K562 (cell line): ENCODE data around the gene URM1. TPM values are rescaled to one million over a fixed set of nuclear protein-coding genes. Genes with fewer than 3 reads are reported as not detected.
A peak's percentile ranks its signal among the peaks of the same experiment; 100 is the strongest.

Source experiments
- ATAC-seq: fragments of 200-7000 bp; cut with Tn5 transposase; 3 replicates; pipeline ENCODE4 v1.9.1; 2020; ENCODE audit warnings: moderate library complexity
- BruUV-seq: library from RNA; stranded (reverse); fragments of 400-500 nt; replicated peaks from 2 replicates; lab custom pipeline; 2021; lab: Mats Ljungman, UMichigan
- CTCF ChIA-PET: fragments of 300-600 bp; formaldehyde crosslinking; extraction: SDS; loops from one replicate; lab custom pipeline; 2021; ENCODE audit warnings: low intra/inter-chr PET ratio; lab: Yijun Ruan, JAX
- POLR2A ChIA-PET: fragments of 300-600, 350-650 bp; sonication (Branson Sonifier 250); formaldehyde crosslinking; extraction: SDS; loops from one replicate; lab custom pipeline; 2021; ENCODE audit warnings: antibody characterized with exemption, inconsistent platforms; lab: Yijun Ruan, JAX
- DNase-seq, 4 experiments: peaks; one replicate each; pipeline versions ENCODE4 v3.0.0 to v3.0.0-alpha.2; 2011 to 2018; ENCODE audit warnings: low spot score in 3 of 4, mixed read lengths in 3 of 4; ENCODE audit errors: extremely low read depth in 1 of 4
- FAIRE-seq: peaks from 2 replicates; lab custom pipeline; 2011; peaks lifted over from hg19 to GRCh38; lab: Jason Lieb, UNC
- H2AFZ ChIP-seq: 2 replicates; pipeline ENCODE4 v1.6.0; 2011; ENCODE audit warnings: low read depth, low read length, control low read depth, inconsistent platforms
- H3K27ac ChIP-seq: fragments of 200-600 bp; 3 replicates; pipeline ENCODE4 v1.8.0; 2011; ENCODE audit warnings: low read depth, mild to moderate bottlenecking, control low read depth, inconsistent platforms, low read length, moderate library complexity, mixed read lengths; ENCODE audit errors: extremely low read depth
- H3K27me3 ChIP-seq, 2 experiments: fragments of 300-600 bp in 1 of 2; 2 replicates in 1 of 2; 3 replicates in 1 of 2; pipeline versions ENCODE4 v1.6.0 to v1.8.0; 2011; ENCODE audit warnings: inconsistent platforms in 2 of 2, low read length in 2 of 2, mild to moderate bottlenecking in 1 of 2, mixed read lengths in 1 of 2, moderate library complexity in 1 of 2; ENCODE audit not compliant: control insufficient read depth in 2 of 2, insufficient read depth in 2 of 2
- H3K36me3 ChIP-seq: fragments of 300-600 bp; 3 replicates; pipeline ENCODE4 v1.8.0; 2011; ENCODE audit warnings: mild to moderate bottlenecking, low read length, inconsistent platforms; ENCODE audit not compliant: control insufficient read depth, insufficient read depth
- H3K4me1 ChIP-seq, 2 experiments: fragments of 200-600 bp in 1 of 2; replicated peaks in 1 of 2; 2 replicates in 1 of 2; 3 replicates in 1 of 2; pipeline versions ENCODE4 v1.5.1 to v1.8.0; 2011; ENCODE audit warnings: inconsistent platforms in 2 of 2, low read length in 2 of 2, mild to moderate bottlenecking in 1 of 2, mixed read lengths in 1 of 2, moderate library complexity in 1 of 2; ENCODE audit not compliant: control insufficient read depth in 2 of 2, insufficient read depth in 2 of 2
- H3K4me2 ChIP-seq: 2 replicates; pipeline ENCODE4 v1.6.1; 2011; ENCODE audit warnings: low read length, control low read depth, inconsistent platforms, mixed read lengths; ENCODE audit not compliant: insufficient read depth
- H3K4me3 ChIP-seq: fragments of 200-600 bp; sonication (generic), shearing (Covaris generic); 2 replicates; pipeline ENCODE4 v1.5.1; 2016; ENCODE audit warnings: control low read depth, inconsistent platforms
- H3K79me2 ChIP-seq: fragments of 200-600 bp; 3 replicates; pipeline ENCODE4 v1.8.0; 2011; ENCODE audit warnings: low read length, inconsistent platforms; ENCODE audit not compliant: control insufficient read depth, insufficient read depth
- H3K9ac ChIP-seq, 2 experiments: 2 replicates each; pipeline versions ENCODE4 v1.6.0 to v1.6.1; 2011; ENCODE audit warnings: low read depth in 2 of 2, low read length in 2 of 2, control low read depth in 1 of 2, inconsistent platforms in 1 of 2, mild to moderate bottlenecking in 1 of 2, mixed read lengths in 1 of 2; ENCODE audit not compliant: insufficient read depth in 1 of 2
- H3K9me1 ChIP-seq: one replicate; pipeline ENCODE4 v1.6.0; 2011; ENCODE audit warnings: inconsistent platforms, mild to moderate bottlenecking, low read length, moderate library complexity; ENCODE audit not compliant: control insufficient read depth, insufficient read depth
- H3K9me3 ChIP-seq: replicated peaks from 2 replicates; pipeline ENCODE4 v1.5.1; 2011; ENCODE audit warnings: low read depth, low read length, inconsistent platforms; ENCODE audit not compliant: control insufficient read depth, insufficient read depth
- H4K20me1 ChIP-seq: replicated peaks from 2 replicates; pipeline ENCODE4 v1.6.1; 2011; ENCODE audit warnings: low read length, inconsistent platforms, mixed read lengths; ENCODE audit not compliant: control insufficient read depth, insufficient read depth
- ATF1 ChIP-seq, 2 experiments: fragments of 450-650 bp in 1 of 2; IDR thresholded peaks; 2 replicates each; pipeline ENCODE4 v1.6.1; 2016; ENCODE audit warnings: missing compliant biosample characterization in 1 of 2, missing genetic modification characterization in 1 of 2
- CCNT2 ChIP-seq: IDR thresholded peaks from 2 replicates; pipeline ENCODE4 v1.6.1; 2011; ENCODE audit warnings: borderline replicate concordance, low read depth, mild to moderate bottlenecking, moderate library complexity, mixed read lengths, low read length; ENCODE audit not compliant: insufficient read length; ENCODE audit errors: extremely low read depth
- EHMT2 ChIP-seq: fragments of 450-650 bp; IDR thresholded peaks from 2 replicates; pipeline ENCODE4 v1.6.1; 2018; ENCODE audit warnings: antibody characterized with exemption
- GTF2A2 ChIP-seq: IDR thresholded peaks from 2 replicates; pipeline ENCODE4 v1.6.1; 2016; ENCODE audit warnings: mild to moderate bottlenecking, missing genetic modification characterization, missing compliant biosample characterization
- HDAC2 ChIP-seq: fragments of 450-650 bp; IDR thresholded peaks from 2 replicates; pipeline ENCODE4 v1.6.1; 2016; ENCODE audit warnings: mild to moderate bottlenecking
- HEY1 ChIP-seq: fragments of 250-450 bp; sonication (Bioruptor Pico); IDR thresholded peaks from 2 replicates; pipeline ENCODE4 v1.5.0; 2020; ENCODE audit warnings: mild to moderate bottlenecking, moderate library complexity, borderline replicate concordance
- MCM5 ChIP-seq: fragments of 450-650 bp; IDR thresholded peaks from 2 replicates; pipeline ENCODE4 v1.6.1; 2016; ENCODE audit warnings: low read depth
- NFE2L1 ChIP-seq: fragments of 450-650 bp; IDR thresholded peaks from 2 replicates; pipeline ENCODE4 v1.6.1; 2016; ENCODE audit warnings: missing genetic modification characterization, low read depth, mild to moderate bottlenecking, missing compliant biosample characterization, moderate library complexity, borderline replicate concordance
- NFYB ChIP-seq: IDR thresholded peaks from 2 replicates; pipeline ENCODE4 v1.6.1; 2011; ENCODE audit warnings: mild to moderate bottlenecking, moderate library complexity; ENCODE audit not compliant: insufficient read length; ENCODE audit errors: extremely low read depth
- PCBP1 ChIP-seq: fragments of 200-400 bp; formaldehyde crosslinking; IDR thresholded peaks from 2 replicates; pipeline ENCODE4 v1.6.1; 2018; ENCODE audit warnings: mild to moderate bottlenecking, low read depth, low read length; ENCODE audit not compliant: poor library complexity, severe bottlenecking
- PHF20 ChIP-seq: fragments of 450-650 bp; IDR thresholded peaks from 2 replicates; pipeline ENCODE4 v1.6.1; 2018; ENCODE audit not compliant: partially characterized antibody
- STAT6 ChIP-seq: sonication (generic); formaldehyde crosslinking; IDR thresholded peaks from 2 replicates; pipeline ENCODE4 v1.8.1; 2023; ENCODE audit warnings: mild to moderate bottlenecking, missing genetic modification reagents
- TBL1XR1 ChIP-seq, 2 experiments: IDR thresholded peaks; 2 replicates each; pipeline ENCODE4 v1.6.1; 2012; ENCODE audit warnings: improper control_type of control experiment in 2 of 2, low read length in 2 of 2, mild to moderate bottlenecking in 1 of 2
- WGBS: fragments of 100-300 bp; shearing (Covaris generic); methylation state at CpG from one replicate; pipeline ENCODE4 v1.1.6; 2016; ENCODE audit warnings: low coverage, mixed read lengths; ENCODE audit not compliant: insufficient coverage; ENCODE audit errors: missing lambda C conversion rate; 5-methylcytosine and 5-hydroxymethylcytosine counted together
- in situ Hi-C: fragments of 300-500 bp; cut with MboI; formaldehyde crosslinking; loops from 4 replicates; pipeline ENCODE4 v1.15.0; 2018; ENCODE audit warnings: inconsistent platforms, mixed read lengths
- intact Hi-C: fragments of 100-400 bp; cut with micrococcal nuclease; formaldehyde crosslinking; loops from 2 replicates; pipeline ENCODE4 v1.14.2; 2022
- polyA plus RNA-seq, 8 experiments: library from polyadenylated mRNA; depleted of rRNA in 4 of 8; stranded (reverse) in 5 of 8; unstranded in 3 of 8; fragments of >200 nt; fragmentation: Nextera tagmentation in 2 of 8; fragmentation: Illumina TruSeq in 1 of 8; extraction: Ambion mirVana in 2 of 8; extraction: Trizol in 1 of 8; gene quantifications; 2 replicates each; pipeline versions ENCODE4 v1.2.1 to v1.2.3, GENCODE V29; 2011 to 2014; ENCODE audit warnings: inconsistent platforms in 1 of 8, missing spikeins in 1 of 8
- total RNA-seq, 7 experiments: library from RNA; depleted of rRNA in 6 of 7; stranded (reverse); fragments of >200 nt in 6 of 7; fragmentation: Illumina TruSeq in 2 of 7; extraction: Trizol in 2 of 7; gene quantifications; 2 replicates each; pipeline versions ENCODE4 v1.2.1 to v1.2.3, GENCODE V29; 2011 to 2021; ENCODE audit warnings: low replicate concordance in 1 of 7
- TF ChIP-seq, protein P1 (sequence below): fragments of 450-650 bp; IDR thresholded peaks from 2 replicates; pipeline ENCODE4 v1.6.1; 2017; ENCODE audit warnings: antibody characterized with exemption
- TF ChIP-seq, protein P2 (sequence below): fragments of 450-650 bp; IDR thresholded peaks from 2 replicates; pipeline ENCODE4 v1.6.1; 2017; ENCODE audit warnings: mild to moderate bottlenecking, moderate library complexity

The URM1 gene
- total and polyA plus RNA-seq, 9 of the 15 experiments (the other 6 are each of a cell fraction or from before 2014, with no cell fraction given): 10.1 to 88.9 (median 53.3) TPM

DNA sequence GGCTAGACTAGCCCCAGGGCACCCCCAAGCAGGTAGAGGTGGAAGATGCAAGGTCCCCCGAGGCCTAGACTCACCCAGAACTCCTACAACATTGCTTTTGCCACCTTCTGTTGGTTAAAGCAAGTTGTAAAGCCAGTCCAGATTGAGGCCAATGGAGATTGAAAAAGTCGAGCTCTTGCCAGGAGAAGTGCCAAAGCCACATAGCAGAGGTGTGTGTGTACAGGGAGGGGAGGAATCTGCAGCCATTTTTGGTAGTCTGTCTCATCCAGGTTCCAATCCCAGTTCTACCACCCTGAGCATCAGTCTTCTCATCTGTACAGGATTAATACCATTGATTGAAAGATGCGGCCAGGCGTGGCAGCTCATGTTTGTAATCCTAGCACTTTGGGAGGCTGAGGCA, 12.3 kb upstream of the URM1 start (continued):
- no peak for TF ChIP-seq ATF1 (CRISPR knock-in tag; IDR thresholded peaks at IDR 0.05)
- no peak for TF ChIP-seq ATF1 (tag; IDR thresholded peaks at IDR 0.05)
- no peak for TF ChIP-seq CCNT2
- no peak for TF ChIP-seq NFYB
- TF ChIP-seq HEY1 (CRISPR knock-in tag): no peak
- no peak for TF ChIP-seq HDAC2
- no peak for TF ChIP-seq TBL1XR1 (IDR thresholded peaks at IDR 0.05; ENCODE audit: low read length in 2 of 2)
- TF ChIP-seq NFE2L1 (tag): no peak
- TF ChIP-seq PCBP1: no peak
- TF ChIP-seq, all 486 proteins: peak for 0

- in situ Hi-C loops: loop anchor here (25.0 kb wide), 1 partner anchor 599 kb away; no protein-coding TSS in a partner anchor
- TF ChIP-seq, protein P1, sequence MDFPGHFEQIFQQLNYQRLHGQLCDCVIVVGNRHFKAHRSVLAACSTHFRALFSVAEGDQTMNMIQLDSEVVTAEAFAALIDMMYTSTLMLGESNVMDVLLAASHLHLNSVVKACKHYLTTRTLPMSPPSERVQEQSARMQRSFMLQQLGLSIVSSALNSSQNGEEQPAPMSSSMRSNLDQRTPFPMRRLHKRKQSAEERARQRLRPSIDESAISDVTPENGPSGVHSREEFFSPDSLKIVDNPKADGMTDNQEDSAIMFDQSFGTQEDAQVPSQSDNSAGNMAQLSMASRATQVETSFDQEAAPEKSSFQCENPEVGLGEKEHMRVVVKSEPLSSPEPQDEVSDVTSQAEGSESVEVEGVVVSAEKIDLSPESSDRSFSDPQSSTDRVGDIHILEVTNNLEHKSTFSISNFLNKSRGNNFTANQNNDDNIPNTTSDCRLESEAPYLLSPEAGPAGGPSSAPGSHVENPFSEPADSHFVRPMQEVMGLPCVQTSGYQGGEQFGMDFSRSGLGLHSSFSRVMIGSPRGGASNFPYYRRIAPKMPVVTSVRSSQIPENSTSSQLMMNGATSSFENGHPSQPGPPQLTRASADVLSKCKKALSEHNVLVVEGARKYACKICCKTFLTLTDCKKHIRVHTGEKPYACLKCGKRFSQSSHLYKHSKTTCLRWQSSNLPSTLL: no peak
- TF ChIP-seq PHF20: no peak
- TF ChIP-seq GTF2A2 (tag): no peak
- TF ChIP-seq, protein P2, sequence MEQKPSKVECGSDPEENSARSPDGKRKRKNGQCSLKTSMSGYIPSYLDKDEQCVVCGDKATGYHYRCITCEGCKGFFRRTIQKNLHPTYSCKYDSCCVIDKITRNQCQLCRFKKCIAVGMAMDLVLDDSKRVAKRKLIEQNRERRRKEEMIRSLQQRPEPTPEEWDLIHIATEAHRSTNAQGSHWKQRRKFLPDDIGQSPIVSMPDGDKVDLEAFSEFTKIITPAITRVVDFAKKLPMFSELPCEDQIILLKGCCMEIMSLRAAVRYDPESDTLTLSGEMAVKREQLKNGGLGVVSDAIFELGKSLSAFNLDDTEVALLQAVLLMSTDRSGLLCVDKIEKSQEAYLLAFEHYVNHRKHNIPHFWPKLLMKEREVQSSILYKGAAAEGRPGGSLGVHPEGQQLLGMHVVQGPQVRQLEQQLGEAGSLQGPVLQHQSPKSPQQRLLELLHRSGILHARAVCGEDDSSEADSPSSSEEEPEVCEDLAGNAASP: no peak
- TF ChIP-seq EHMT2: no peak
- TF ChIP-seq STAT6 (CRISPR knock-in tag): no peak
- no peak for TF ChIP-seq NFYB
- TF ChIP-seq MCM5: no peak
Observed at GRCh38 chr9:128360826-128361225, 10.3 kb upstream of the URM1 start.

More at GRCh38 chr9:128360826-128361225, 10.3 kb upstream of the URM1 start:
- H3K79me2 ChIP-seq: no peaks in the 10 kb centered on the region
- H2AFZ ChIP-seq: no peak overlapping the region
- H4K20me1 ChIP-seq: no peaks in the 10 kb centered on the region
- FAIRE-seq (no peak), DNase-seq (peak; percentile 51 to 82 (median 66)), ATAC-seq (peak; percentile 3; the same call in 1 of the 3 replicates)
- no peak overlapping the region for H3K27ac ChIP-seq
- intact Hi-C loops: loop anchor here (10.0 kb wide), 1 partner anchor 194 kb away; the partner anchor contains the start of gene SPTAN1
- H3K9ac ChIP-seq: peak overlapping the region in 1 of 2 experiments; percentile 59; a peak in 1 of 4 replicates
- H3K9me3 ChIP-seq: no peaks in the 10 kb centered on the region
- H3K4me1 ChIP-seq: peaks cover 15 to 48% of the 10 kb centered on the region in 2 experiments; a peak in 4 of 5 replicates
- no peaks in the 10 kb centered on the region for H3K9me1 ChIP-seq
- BruUV-seq: no TSS peak
- 50% methylated on average over 1 of the region's 2 CpGs for WGBS
- no peak overlapping the region for H3K4me2 ChIP-seq
- H3K4me3 ChIP-seq: no peak overlapping the region
- no peaks in the 10 kb centered on the region for H3K27me3 ChIP-seq
- CTCF ChIA-PET: interaction anchor here (1.2 to 4.6 kb wide), 2 partner anchors 52 to 78 kb away, joined by 3 to 37 read pairs; no protein-coding TSS in a partner anchor
- POLR2A ChIA-PET: interaction anchor here (0.6 to 2.8 kb wide), 3 partner anchors 10 to 71 kb away, joined by 3 to 11 read pairs (median 3); partner anchors contain the start of gene URM1
- peaks cover 11% of the 10 kb centered on the region; the same call in 1 of the 3 replicates for H3K36me3 ChIP-seq
